Muscle layer of duodenum (tissue), 2 donors: Measurements from ENCODE around the gene SLC50A1.
"Not testable (repeated sequence)": the region's sequence is repeated elsewhere in the genome, so short reads cannot be mapped to it uniquely, and the experiment has no call there.

Experiments
- H3K27ac ChIP-seq: one replicate; pipeline ENCODE4 v1.7.0; 2013; ENCODE audit warnings: mild to moderate bottlenecking, low read length
- H3K27me3 ChIP-seq: one replicate; pipeline ENCODE4 v1.7.0; 2013; ENCODE audit warnings: low read depth, mild to moderate bottlenecking, control low read depth, low read length
- H3K36me3 ChIP-seq, 2 donors: one replicate each; pipeline ENCODE4 v1.7.0; 2013; ENCODE audit warnings: low read length in 2 of 2, control low read depth in 1 of 2, mild to moderate bottlenecking in 1 of 2; ENCODE audit not compliant: insufficient read depth in 2 of 2, control insufficient read depth in 1 of 2
- H3K4me1 ChIP-seq, 2 donors: one replicate each; pipeline ENCODE4 v1.7.0; 2013; ENCODE audit warnings: low read length in 2 of 2, mild to moderate bottlenecking in 2 of 2, control low read depth in 1 of 2, moderate library complexity in 1 of 2; ENCODE audit not compliant: insufficient read depth in 2 of 2, control insufficient read depth in 1 of 2
- H3K4me3 ChIP-seq, 2 donors: one replicate each; pipeline ENCODE4 v1.7.0; 2013; ENCODE audit warnings: low read length in 2 of 2, low read depth in 1 of 2, mild to moderate bottlenecking in 1 of 2
- H3K9me3 ChIP-seq, 2 donors: one replicate each; pipeline ENCODE4 v1.7.0; 2013; ENCODE audit warnings: low read length in 2 of 2, control low read depth in 1 of 2, mild to moderate bottlenecking in 1 of 2; ENCODE audit not compliant: control insufficient read depth in 1 of 2
- donor health status: healthy.

Gene SLC50A1

GRCh38 chr1:155140630-155140953, 4.9 kb downstream of the SLC50A1 start:
- H3K27me3 ChIP-seq, result no peaks in the 10 kb centered on the region
- no peak overlapping the region for H3K27ac ChIP-seq
- H3K36me3 ChIP-seq, result no peaks in the 10 kb centered on the region
- peaks cover 12 to 21% of the 10 kb centered on the region in 2 donors for H3K4me1 ChIP-seq
- no peaks in the 10 kb centered on the region for H3K9me3 ChIP-seq
- peak overlapping the region; percentile 73 to 90 for H3K4me3 ChIP-seq

- H3K36me3 ChIP-seq, result no peaks in the 10 kb centered on the region
Measured at GRCh38 chr1:155141749-155142148, 6.1 kb downstream of the SLC50A1 start.

GRCh38 chr1:155145491-155145890, 9.8 kb downstream of the SLC50A1 start:
- Histone ChIP-seq H3K27me3 (no peaks in the 10 kb centered on the region), H3K9me3 (no peaks in the 10 kb centered on the region), H3K27ac (no peak overlapping the region), H3K36me3 (no peaks in the 10 kb centered on the region), H3K4me1 (peaks cover 0 to 4% of the 10 kb centered on the region in 2 donors), H3K4me3 (no peak overlapping the region)

More at GRCh38 chr1:155141749-155142148, 6.1 kb downstream of the SLC50A1 start:
- H3K4me3 ChIP-seq, result no peak overlapping the region
- H3K4me1 ChIP-seq, result peaks cover 11 to 18% of the 10 kb centered on the region in 2 donors
- H3K27ac ChIP-seq, result no peak overlapping the region
- no peaks in the 10 kb centered on the region for H3K27me3 ChIP-seq
- H3K9me3 ChIP-seq, result no peaks in the 10 kb centered on the region

- H3K27me3 ChIP-seq, H3K36me3 ChIP-seq, H3K27ac ChIP-seq, H3K4me1 ChIP-seq, H3K9me3 ChIP-seq, H3K4me3 ChIP-seq: not testable (repeated sequence)
Measured at GRCh38 chr1:155155996-155156643, 20.5 kb downstream of the SLC50A1 start.

- Histone ChIP-seq H3K9me3 (no peaks in the 10 kb centered on the region), H3K27ac (no peak overlapping the region), H3K36me3 (no peaks in the 10 kb centered on the region), H3K27me3 (no peaks in the 10 kb centered on the region), H3K4me3 (no peak overlapping the region), H3K4me1 (no peaks in the 10 kb centered on the region)
Measured at GRCh38 chr1:155158991-155159390, 23.3 kb downstream of the SLC50A1 start.

- H3K27ac ChIP-seq, result no peak overlapping the region
- H3K4me3 ChIP-seq, result no peak overlapping the region
- no peaks in the 10 kb centered on the region for H3K9me3 ChIP-seq
- no peaks in the 10 kb centered on the region for H3K4me1 ChIP-seq
- H3K27me3 ChIP-seq, result no peaks in the 10 kb centered on the region
- no peaks in the 10 kb centered on the region for H3K36me3 ChIP-seq
Measured at GRCh38 chr1:155160128-155160527, 24.5 kb downstream of the SLC50A1 start.

GRCh38 chr1:155162631-155163030, 27.0 kb downstream of the SLC50A1 start:
- H3K9me3 ChIP-seq, H3K4me1 ChIP-seq, H3K27me3 ChIP-seq, H3K27ac ChIP-seq, H3K4me3 ChIP-seq, H3K36me3 ChIP-seq: not testable (repeated sequence)

GRCh38 chr1:155163785-155164184, 28.1 kb downstream of the SLC50A1 start:
- H3K27me3 ChIP-seq, H3K4me3 ChIP-seq, H3K36me3 ChIP-seq, H3K27ac ChIP-seq, H3K9me3 ChIP-seq: not testable (repeated sequence)
- H3K4me1 ChIP-seq, result peaks cover 5 to 15% of the 10 kb centered on the region in 2 donors

GRCh38 chr1:155164625-155165024, 29.0 kb downstream of the SLC50A1 start:
- not testable (repeated sequence) for H3K27me3 ChIP-seq, H3K9me3 ChIP-seq
- peaks cover 10 to 12% of the 10 kb centered on the region in 2 donors for H3K36me3 ChIP-seq

GRCh38 chr1:155166051-155166470, 30.4 kb downstream of the SLC50A1 start:
- Histone ChIP-seq H3K4me3 (no peak overlapping the region), H3K27me3 (no peaks in the 10 kb centered on the region), H3K36me3 (peaks cover 17 to 24% of the 10 kb centered on the region in 2 donors), H3K9me3 (no peaks in the 10 kb centered on the region), H3K27ac (no peak overlapping the region), H3K4me1 (peaks cover 5 to 15% of the 10 kb centered on the region in 2 donors)

More at GRCh38 chr1:155164625-155165024, 29.0 kb downstream of the SLC50A1 start:
- peaks cover 5 to 15% of the 10 kb centered on the region in 2 donors for H3K4me1 ChIP-seq
- not testable (repeated sequence) for H3K4me3 ChIP-seq, H3K27ac ChIP-seq

GRCh38 chr1:155166471-155167165, 31.0 kb downstream of the SLC50A1 start:
- Histone ChIP-seq H3K4me3 (peak overlapping the region in 1 of 2 donors; percentile 40), H3K9me3 (no peaks in the 10 kb centered on the region), H3K27ac (no peak overlapping the region), H3K4me1 (peaks cover 5 to 16% of the 10 kb centered on the region in 2 donors), H3K27me3 (no peaks in the 10 kb centered on the region), H3K36me3 (peaks cover 17 to 26% of the 10 kb centered on the region in 2 donors)
